ENCODE results near the gene HSD17B8.

DNA sequence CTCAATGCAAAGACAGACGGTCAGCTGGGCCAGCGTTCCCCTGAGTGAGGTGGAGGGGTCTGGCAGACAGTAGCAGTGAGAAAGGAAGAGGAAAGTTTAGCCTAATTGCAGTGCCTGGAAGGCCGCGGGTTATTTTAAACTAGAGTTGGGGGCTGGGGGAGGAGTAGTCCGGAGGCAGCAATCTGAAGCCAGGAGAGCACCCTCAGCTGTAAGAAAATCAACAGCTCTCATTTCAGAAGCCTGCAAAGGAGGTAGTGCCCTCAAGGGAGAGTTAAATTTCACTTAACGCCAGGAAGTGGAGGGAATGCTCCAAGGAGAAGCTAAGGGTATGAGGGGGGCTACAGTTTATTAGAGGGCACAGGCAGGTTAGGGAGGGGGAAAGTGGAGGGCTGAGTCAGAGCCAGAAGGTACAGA, 30.8 kb downstream of the HSD17B8 start:
- TF ChIP-seq, protein P1, sequence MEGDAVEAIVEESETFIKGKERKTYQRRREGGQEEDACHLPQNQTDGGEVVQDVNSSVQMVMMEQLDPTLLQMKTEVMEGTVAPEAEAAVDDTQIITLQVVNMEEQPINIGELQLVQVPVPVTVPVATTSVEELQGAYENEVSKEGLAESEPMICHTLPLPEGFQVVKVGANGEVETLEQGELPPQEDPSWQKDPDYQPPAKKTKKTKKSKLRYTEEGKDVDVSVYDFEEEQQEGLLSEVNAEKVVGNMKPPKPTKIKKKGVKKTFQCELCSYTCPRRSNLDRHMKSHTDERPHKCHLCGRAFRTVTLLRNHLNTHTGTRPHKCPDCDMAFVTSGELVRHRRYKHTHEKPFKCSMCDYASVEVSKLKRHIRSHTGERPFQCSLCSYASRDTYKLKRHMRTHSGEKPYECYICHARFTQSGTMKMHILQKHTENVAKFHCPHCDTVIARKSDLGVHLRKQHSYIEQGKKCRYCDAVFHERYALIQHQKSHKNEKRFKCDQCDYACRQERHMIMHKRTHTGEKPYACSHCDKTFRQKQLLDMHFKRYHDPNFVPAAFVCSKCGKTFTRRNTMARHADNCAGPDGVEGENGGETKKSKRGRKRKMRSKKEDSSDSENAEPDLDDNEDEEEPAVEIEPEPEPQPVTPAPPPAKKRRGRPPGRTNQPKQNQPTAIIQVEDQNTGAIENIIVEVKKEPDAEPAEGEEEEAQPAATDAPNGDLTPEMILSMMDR (IDR thresholded peaks at IDR 0.05 in 8 of 11, conservative IDR thresholded peaks at IDR 0.05 in 3 of 11) = no peak
- no peak for TF ChIP-seq POLR2A (IDR thresholded peaks at IDR 0.05)
- no peak for TF ChIP-seq POLR2AphosphoS5 (IDR thresholded peaks at IDR 0.05)

Measured in spleen (tissue), 7 donors.